ENCODE results near the gene HTR4.
A peak's percentile ranks its signal among the peaks of the same experiment; 100 is the strongest.
"Not testable (repeated sequence)": the region's sequence is repeated elsewhere in the genome, so short reads cannot be mapped to it uniquely, and the experiment has no call there.

The HTR4 gene

GRCh38 chr5:148529450-148529849, 124.9 kb downstream of the HTR4 start:
- not testable (repeated sequence) for DNase-seq

GRCh38 chr5:148524721-148525120, 129.6 kb downstream of the HTR4 start:
- DNase-seq: no peak

GRCh38 chr5:148523139-148523538, 131.2 kb downstream of the HTR4 start:
- DNase-seq: no peak

- DNase-seq: no peak
Measured at GRCh38 chr5:148515460-148515859, 138.9 kb downstream of the HTR4 start.

GRCh38 chr5:148514344-148514743, 140.0 kb downstream of the HTR4 start:
- DNase-seq: no peak

- no peak for DNase-seq
Measured at GRCh38 chr5:148512498-148512897, 141.8 kb downstream of the HTR4 start.

GRCh38 chr5:148511810-148512347, 142.4 kb downstream of the HTR4 start:
- no peak for DNase-seq

- no peak for DNase-seq
Measured at GRCh38 chr5:148509893-148510292, 144.4 kb downstream of the HTR4 start.

- no peak for DNase-seq
Measured at GRCh38 chr5:148507648-148508047, 146.7 kb downstream of the HTR4 start.

- no peak for DNase-seq
Measured at GRCh38 chr5:148499452-148499851, 154.9 kb downstream of the HTR4 start.

GRCh38 chr5:148497757-148498156, 156.6 kb downstream of the HTR4 start:
- DNase-seq: no peak

- DNase-seq: no peak
Measured at GRCh38 chr5:148492351-148492750, 162.0 kb downstream of the HTR4 start.

- DNase-seq: no peak
Measured at GRCh38 chr5:148491793-148492184, 162.5 kb downstream of the HTR4 start.

GRCh38 chr5:148491015-148491792, 163.1 kb downstream of the HTR4 start:
- DNase-seq: no peak

- no peak for DNase-seq
Measured at GRCh38 chr5:148488757-148489156, 165.6 kb downstream of the HTR4 start.

GRCh38 chr5:148486456-148486855, 167.9 kb downstream of the HTR4 start:
- DNase-seq: no peak

GRCh38 chr5:148484651-148485050, 169.7 kb downstream of the HTR4 start:
- no peak for DNase-seq

- no peak for DNase-seq
Measured at GRCh38 chr5:148483750-148484149, 170.6 kb downstream of the HTR4 start.

- DNase-seq: peak; percentile 57
Measured at GRCh38 chr5:148482697-148483462, 171.4 kb downstream of the HTR4 start.

- no peak for DNase-seq
Measured at GRCh38 chr5:148482196-148482595, 172.1 kb downstream of the HTR4 start.

GRCh38 chr5:148477429-148477828, 176.9 kb downstream of the HTR4 start:
- no peak for DNase-seq

- no peak for DNase-seq
Measured at GRCh38 chr5:148476302-148476701, 178.0 kb downstream of the HTR4 start.

GRCh38 chr5:148474025-148474511, 180.3 kb downstream of the HTR4 start:
- DNase-seq: no peak

- no peak for DNase-seq
Measured at GRCh38 chr5:148471379-148471778, 182.9 kb downstream of the HTR4 start.

Data from CD4-positive, alpha-beta T cell treated with Interleukin-6 for 4 hours (primary cell).